TTC549 (cell line): ENCODE results near the gene AKT1S1.

Experiments used
- FAIRE-seq: peaks from 2 replicates; lab custom pipeline; 2012; peaks lifted over from hg19 to GRCh38; lab: Jason Lieb, UNC

The AKT1S1 gene

GRCh38 chr19:49907745-49908446 lies 30.7 kb upstream of the AKT1S1 start:
- FAIRE-seq = no peak

GRCh38 chr19:49906879-49907564 lies 29.9 kb upstream of the AKT1S1 start:
- FAIRE-seq = no peak

- FAIRE-seq = no peak
Measured at GRCh38 chr19:49904136-49904535, 27.0 kb upstream of the AKT1S1 start.

GRCh38 chr19:49896863-49897621 lies 19.9 kb upstream of the AKT1S1 start, which contains the start of gene IL4I1:
Gene IL4I1 (minus strand): TSS chr19:49896887. CDS start chr19:49896160, 727 bp downstream.
- no peak for FAIRE-seq

- FAIRE-seq = no peak
Measured at GRCh38 chr19:49895566-49896297, 18.6 kb upstream of the AKT1S1 start.

GRCh38 chr19:49894879-49895565 lies 17.9 kb upstream of the AKT1S1 start:
- FAIRE-seq = no peak

- no peak for FAIRE-seq
Measured at GRCh38 chr19:49894011-49894664, 17.0 kb upstream of the AKT1S1 start.

GRCh38 chr19:49892716-49893115 lies 15.6 kb upstream of the AKT1S1 start:
- FAIRE-seq = no peak

GRCh38 chr19:49891393-49891792 lies 14.2 kb upstream of the AKT1S1 start:
- no peak for FAIRE-seq

- FAIRE-seq = no peak
Measured at GRCh38 chr19:49890349-49891311, 13.5 kb upstream of the AKT1S1 start.

GRCh38 chr19:49889687-49890348 lies 12.7 kb upstream of the AKT1S1 start:
- FAIRE-seq = no peak

GRCh38 chr19:49889038-49889686 lies 12.0 kb upstream of the AKT1S1 start:
- FAIRE-seq = no peak

- FAIRE-seq = no peak
Measured at GRCh38 chr19:49888510-49888824, 11.3 kb upstream of the AKT1S1 start.

- no peak for FAIRE-seq
Measured at GRCh38 chr19:49887665-49888509, 10.7 kb upstream of the AKT1S1 start.

- no peak for FAIRE-seq
Measured at GRCh38 chr19:49887037-49887664, 10.0 kb upstream of the AKT1S1 start.

- no peak for FAIRE-seq
Measured at GRCh38 chr19:49884760-49885159, 7.6 kb upstream of the AKT1S1 start.

- no peak for FAIRE-seq
Measured at GRCh38 chr19:49884109-49884508, 7.0 kb upstream of the AKT1S1 start.

GRCh38 chr19:49883094-49883493 lies 5.9 kb upstream of the AKT1S1 start:
- no peak for FAIRE-seq
